Stimulated activated CD8-positive, alpha-beta memory T cell treated with anti-CD3 and anti-CD28 coated beads, Interleukin-12 subunit alpha, Interleukin-12 subunit beta, amount 100 ng/mL, for 24 hours (primary cell): Measurements from ENCODE around the gene FRMPD4.

Experiments
- DNase-seq: peaks from one replicate; pipeline ENCODE4 v3.0.0-alpha.2; 2020; ENCODE audit errors: extremely low read depth

Gene FRMPD4

DNA sequence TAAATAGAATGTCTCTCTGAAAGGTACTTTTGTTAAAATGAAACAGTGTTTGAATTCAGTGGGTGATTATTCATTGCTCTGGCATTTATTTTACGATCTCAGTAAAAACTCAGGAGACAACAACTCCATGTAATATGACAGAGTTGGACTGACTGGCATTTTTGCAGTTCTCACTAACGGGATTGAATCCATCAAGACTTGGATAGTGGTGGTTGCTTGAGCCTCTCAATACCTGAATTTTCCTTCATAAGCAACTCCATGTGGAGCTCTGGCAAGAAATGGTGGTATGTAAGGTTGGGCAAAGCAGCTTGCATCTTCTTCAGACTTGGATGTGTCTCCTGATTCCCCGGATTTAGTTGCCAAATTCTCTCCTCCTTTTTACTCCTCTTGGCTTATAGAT is 72.7 kb downstream of the FRMPD4 start:
- no peak for DNase-seq

GRCh38 chrX:12223650-12224049 is 85.4 kb downstream of the FRMPD4 start:
- DNase-seq: no peak

DNA sequence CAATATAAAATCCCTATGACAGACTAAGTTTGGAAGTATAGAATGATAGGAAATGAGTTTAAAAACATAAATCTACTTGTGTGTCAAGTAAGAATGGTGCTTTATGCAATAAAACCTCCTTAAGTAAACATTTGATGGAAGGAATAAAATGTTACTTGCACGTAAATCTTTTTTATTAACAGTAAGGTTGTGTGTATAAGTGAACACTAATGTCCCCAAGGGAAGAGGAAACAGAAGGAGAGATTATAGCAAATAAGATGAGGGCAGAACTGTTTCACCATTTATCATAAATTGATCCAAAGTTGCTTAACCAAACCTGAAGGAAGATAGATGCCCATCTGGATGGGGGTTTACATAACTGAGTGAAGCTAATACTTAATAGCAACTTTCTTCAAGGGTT is 86.8 kb downstream of the FRMPD4 start:
- DNase-seq: no peak

GRCh38 chrX:12227412-12228041 is 89.3 kb downstream of the FRMPD4 start:
- DNase-seq: no peak

DNA sequence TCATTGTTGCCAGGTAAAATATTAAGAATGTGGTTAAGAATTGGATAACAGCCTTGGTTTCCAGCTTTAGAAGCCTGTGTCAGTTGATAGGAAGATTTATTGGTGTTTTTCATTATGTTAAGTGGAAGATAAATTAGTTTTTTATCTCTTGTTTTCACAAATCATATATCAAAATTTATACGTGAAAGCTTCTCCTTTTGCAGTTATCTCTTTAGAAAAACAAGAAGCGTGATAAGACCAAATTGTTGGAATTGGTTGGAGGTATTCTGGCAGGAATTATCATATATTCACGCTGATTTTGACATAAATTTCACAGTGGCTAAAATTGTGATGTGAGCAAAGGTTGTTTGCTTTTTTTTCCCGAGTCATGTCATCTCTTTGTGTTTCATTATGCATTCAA is 90.6 kb downstream of the FRMPD4 start:
- DNase-seq: no peak

DNA sequence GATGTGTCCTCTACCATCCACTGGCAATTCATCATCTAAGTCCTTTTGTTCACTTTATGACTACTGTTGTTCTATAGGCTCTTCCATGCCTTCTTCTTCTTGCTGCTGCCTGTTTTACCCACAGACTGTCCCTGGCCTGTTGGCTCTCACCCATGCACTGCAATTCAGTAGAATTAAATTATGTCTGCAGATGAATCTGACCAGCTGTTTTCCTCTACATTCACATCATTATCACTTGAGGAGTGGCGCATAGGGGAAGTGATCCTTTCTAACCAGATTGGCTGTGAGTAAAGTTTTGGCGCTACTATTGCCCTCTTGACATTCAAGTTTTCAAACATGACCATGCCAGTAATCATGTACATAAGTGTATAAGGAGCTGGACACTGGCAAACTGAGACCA is 91.7 kb downstream of the FRMPD4 start:
- no peak for DNase-seq

DNA sequence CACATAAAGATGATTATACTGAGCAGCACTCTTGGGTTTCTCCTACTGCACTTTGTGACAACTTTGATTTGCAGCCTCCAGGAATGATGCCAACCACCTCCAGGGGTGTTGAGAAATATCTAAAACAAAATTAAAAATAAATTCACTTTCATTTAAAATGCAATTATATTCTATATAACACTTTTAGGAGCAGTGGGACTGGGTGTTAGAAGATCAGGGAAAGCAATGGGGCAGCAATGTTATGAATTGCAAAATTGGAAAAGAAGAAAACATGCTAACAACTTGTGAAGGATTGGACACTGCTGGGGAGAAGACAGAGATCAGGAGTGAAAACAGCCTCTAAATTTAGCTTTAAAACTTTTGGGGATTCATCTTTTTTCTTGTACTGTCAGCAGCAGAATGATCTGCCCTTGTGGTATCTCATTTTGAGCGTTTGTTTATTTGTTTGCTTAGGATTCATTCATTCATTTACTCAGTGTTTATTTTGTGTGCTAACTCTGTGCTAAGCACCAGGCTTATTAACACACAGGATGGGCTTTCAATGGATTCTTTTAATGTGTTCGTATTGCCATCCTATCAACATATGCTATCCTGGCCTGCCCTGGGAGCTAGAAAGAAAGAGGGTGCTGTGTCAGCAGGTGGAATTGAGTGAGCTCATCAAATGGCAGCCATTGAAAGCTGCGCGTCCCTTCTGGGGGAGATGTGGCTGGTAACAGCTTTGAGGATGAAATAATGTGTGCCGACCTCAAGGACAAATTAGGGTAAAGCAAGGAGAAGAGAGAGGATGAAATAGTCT is 96.5 kb downstream of the FRMPD4 start:
- DNase-seq: no peak

DNA sequence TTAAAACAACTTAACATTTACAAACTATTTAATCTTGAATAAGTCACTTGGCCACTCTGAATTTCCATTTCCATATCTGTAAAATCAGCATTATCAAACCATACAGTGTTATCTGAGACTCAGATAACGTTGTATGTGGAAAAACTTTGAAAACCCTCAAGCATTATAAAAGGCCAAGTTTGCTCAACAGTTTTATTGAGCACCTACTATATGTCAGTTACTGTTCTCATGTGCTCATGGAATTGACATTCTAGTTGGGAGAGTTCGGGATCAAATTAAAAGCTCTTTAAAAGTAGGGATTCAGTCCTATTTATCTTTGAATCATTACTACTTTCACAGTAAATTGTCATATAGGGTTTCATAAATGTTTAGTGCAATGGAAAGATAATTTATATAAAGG is 97.9 kb downstream of the FRMPD4 start:
- no peak for DNase-seq

DNA sequence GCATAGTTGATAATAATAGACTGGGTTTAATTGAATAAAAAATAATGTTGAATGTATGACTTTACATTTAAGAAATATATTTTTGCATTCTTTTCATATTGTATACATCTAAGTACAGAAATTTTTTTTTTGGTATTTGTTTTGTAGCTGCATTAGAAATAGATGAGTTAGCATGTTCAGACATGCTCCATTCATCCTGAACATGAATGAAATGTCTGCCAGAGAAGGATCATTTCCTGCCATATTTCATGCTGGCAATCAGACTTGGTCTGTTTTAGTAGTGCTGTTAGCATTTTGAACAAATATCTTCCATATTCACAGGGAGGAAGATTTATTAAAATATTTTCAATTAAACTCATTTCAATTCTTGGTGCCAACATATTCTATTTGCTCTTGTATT is 98.9 kb downstream of the FRMPD4 start:
- no peak for DNase-seq

DNA sequence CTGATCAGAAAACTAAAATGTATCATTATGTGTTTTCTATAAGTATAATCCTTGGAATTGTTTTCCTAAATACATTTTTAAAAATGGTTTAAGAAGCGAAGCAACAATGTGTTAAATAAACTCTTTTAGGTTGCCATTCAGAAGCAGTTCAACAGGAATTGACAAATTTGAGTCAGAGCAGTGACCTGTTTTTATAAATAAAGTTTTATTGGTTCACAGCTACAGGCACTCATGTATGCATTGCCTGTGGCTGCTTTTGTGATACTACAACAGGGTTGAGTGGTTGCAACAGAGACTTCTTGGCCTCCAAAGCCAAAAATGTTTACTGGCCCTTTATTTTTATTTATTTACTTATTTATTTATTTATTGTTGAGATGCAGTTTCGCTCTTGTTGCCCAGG is 99.5 kb downstream of the FRMPD4 start:
- no peak for DNase-seq

DNA sequence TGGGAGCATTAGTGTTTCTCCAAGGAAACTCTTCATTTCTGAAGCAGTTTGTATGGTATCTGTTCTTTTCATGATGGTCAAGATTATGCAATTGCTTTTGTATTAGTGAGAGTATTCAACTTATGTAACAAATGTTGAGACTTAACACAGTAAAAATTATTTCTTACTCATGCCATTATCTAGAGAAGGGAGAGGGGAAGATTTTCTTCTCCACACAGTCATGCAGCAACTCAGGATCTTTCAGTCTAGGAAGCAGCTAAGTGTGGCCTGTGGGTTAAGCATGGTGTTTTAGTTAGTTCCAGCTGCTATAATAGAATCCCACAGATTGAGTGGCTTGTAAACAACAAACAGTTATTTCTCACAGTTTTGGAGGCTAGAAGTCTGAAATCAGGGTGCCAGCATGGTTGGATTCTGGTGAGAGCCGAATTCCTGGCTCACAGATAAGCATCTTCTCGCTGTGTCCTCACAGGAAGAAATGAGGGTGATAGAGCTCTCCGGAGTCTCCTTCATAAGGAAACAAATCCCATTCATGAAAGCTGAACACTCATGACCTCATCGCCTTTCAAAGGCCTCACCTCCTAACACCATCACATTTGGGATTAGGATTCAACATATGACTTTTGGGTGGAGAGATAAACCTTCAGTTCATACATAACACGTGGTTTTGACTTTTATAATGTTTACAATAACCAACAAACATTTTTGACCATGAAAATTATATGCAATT is 101.2 kb downstream of the FRMPD4 start:
- DNase-seq: no peak

- no peak for DNase-seq
Measured at GRCh38 chrX:12240491-12240890, 102.2 kb downstream of the FRMPD4 start.

- no peak for DNase-seq
Measured at GRCh38 chrX:12241026-12241425, 102.8 kb downstream of the FRMPD4 start.

- no peak for DNase-seq
Measured at GRCh38 chrX:12245650-12246645, 107.7 kb downstream of the FRMPD4 start.

DNA sequence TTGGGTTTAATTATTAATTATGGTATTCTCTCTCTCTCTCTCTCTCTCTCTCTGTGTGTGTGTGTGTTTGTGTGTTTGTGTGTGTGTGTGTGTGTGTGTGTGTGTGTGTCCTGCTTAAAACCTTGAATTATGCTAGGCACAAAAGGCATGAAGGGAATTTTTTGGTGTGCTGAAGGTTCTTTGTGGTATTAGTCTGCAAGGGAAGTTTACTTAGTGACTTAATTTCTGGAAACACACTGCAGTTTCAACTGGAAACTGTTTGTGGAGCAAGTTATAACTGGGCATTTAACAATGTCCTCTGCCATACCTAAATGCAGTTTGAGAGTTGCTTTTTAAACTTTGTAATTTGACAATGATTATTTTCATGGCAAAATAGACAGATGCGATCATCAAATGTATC is 111.7 kb downstream of the FRMPD4 start:
- DNase-seq: no peak

- DNase-seq: no peak
Measured at GRCh38 chrX:12263211-12263610, 124.9 kb downstream of the FRMPD4 start.

DNA sequence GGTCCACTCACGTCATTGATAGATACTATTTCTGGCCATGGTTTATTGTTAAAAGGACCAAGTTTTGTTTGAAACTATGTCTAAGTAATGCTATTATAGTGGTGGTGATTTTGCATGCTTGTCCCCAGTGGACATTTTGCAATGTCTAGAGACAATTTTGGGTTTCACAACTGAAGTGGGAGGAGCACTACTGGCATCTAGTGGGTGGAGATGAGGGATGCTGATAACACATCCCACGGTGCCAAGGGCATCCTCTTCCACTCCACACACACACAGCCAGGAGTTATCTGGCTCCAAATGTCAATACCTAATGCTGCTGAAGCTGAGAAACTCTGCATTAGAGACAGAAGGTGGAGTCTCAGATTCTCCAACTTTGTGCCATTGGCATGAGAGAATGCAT is 131.2 kb downstream of the FRMPD4 start:
- no peak for DNase-seq

- no peak for DNase-seq
Measured at GRCh38 chrX:12278151-12278550, 139.9 kb downstream of the FRMPD4 start.

DNA sequence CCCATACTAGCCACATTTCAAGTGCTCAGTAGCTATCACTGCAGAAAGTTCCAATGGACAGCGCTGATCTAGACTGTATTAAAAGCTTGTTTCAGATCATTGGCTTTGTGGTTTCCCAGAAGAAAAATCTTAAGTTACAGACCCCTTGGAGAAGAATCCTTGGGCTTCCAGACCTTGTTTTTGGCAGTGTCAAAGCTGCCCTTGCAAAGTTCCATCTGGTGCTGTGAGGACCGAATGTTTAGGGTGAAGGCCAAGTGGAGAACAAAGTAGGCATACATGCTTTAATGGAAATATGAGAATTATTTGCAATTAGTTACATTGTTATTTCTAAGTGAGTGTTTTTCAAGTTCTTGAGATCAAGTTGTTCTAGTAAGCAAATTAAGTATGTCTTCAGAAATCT is 144.7 kb downstream of the FRMPD4 start:
- no peak for DNase-seq

GRCh38 chrX:12292996-12293765 is 154.9 kb downstream of the FRMPD4 start:
- DNase-seq: no peak

DNA sequence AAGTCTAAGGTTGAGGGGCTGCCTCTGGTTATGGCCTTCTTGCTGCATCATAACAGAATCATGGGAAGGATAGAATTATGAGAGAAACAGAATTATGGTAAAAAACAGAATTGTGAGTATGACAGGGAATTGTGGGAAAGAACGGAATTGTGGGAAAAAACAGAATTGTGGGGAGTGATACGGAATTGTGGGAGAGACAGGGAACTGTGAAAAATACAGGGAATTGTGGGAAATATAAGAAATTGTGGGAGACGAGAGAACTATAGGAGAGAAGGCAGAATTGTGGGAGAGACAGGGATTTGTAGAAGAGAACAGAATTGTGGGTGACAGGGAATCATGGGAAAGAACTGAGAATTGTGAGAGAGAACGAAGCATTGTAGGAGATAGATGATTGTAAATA is 159.1 kb downstream of the FRMPD4 start:
- DNase-seq: no peak
